Stimulated activated effector memory CD8-positive, alpha-beta T cell treated with anti-CD3 and anti-CD28 coated beads, Interleukin-12 subunit alpha, Interleukin-12 subunit beta, amount 100 ng/mL, for 72 hours (primary cell): ENCODE results near the gene STX12.
A peak's percentile ranks its signal among the peaks of the same experiment; 100 is the strongest.

Experiments used
- ATAC-seq: fragments of 150-1000 bp; cut with Tn5 transposase; 2 replicates; pipeline ENCODE4 v1.10.0; 2021
- DNase-seq, 2 donors: peaks; one replicate each; pipeline ENCODE4 v3.0.0; 2021 to 2022; ENCODE audit warnings: low spot score in 2 of 2
- H3K27ac Mint-ChIP-seq: one replicate; pipeline ENCODE4 v1.8.0; 2022; ENCODE audit warnings: mild to moderate bottlenecking, mixed read lengths
- H3K36me3 Mint-ChIP-seq: one replicate; pipeline ENCODE4 v1.8.0; 2022; ENCODE audit warnings: mild to moderate bottlenecking, mixed read lengths
- H3K4me1 Mint-ChIP-seq: one replicate; pipeline ENCODE4 v1.8.0; 2022; ENCODE audit warnings: mixed read lengths
- H3K4me3 Mint-ChIP-seq: one replicate; pipeline ENCODE4 v1.8.0; 2022; ENCODE audit warnings: mild to moderate bottlenecking, mixed read lengths
- H3K9me3 Mint-ChIP-seq: one replicate; pipeline ENCODE4 v1.8.0; 2022; ENCODE audit warnings: mixed read lengths

STX12 gene

DNA sequence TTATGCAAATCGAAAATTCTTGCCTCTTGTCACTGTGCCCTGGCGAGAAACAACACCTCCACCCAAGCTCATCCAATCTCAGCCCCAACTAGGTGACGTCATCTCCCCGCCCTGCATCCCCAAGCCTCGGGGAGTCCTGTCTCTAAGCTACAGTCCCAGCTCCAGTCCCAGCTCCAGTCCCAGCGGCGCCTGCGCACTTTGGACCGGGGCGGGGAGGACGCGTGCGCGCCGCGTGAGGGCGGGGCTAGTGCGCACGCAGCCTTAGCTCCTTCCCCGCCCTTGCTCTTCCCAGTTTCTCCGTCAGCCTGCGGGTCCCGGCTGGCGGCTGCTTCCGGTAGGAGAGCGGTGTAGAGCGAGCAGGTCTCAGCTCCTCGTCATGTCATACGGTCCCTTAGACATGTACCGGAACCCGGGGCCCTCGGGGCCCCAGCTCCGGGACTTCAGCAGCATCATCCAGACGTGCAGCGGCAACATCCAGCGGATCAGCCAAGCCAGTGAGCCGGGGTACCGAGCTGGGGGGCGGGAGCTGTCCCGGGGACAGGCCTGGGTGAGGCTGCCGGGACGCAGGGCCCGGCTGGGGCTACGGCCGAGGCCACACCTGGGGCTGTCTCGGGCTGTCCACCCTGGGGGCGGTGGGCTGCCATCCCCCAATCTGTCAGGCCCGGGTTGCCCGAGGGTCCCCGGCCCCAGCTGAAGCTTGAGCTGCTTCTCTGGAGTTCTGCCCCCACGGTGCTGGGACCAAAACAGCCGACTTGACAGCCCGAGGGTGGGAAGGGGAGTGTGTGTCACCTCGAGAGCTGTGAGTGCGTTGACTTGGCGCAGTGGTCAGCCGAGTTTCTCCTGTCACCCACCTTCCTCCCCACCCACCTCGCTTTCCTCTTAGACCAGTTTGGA is at the start of gene STX12:
STX12 (plus strand) TSS at position 288 of the 894 bp plus-strand sequence; CDS start at position 377, 89 bp downstream.
- ATAC-seq (peak; percentile 97), DNase-seq (peak; percentile 97 to 99)
- H3K36me3 Mint-ChIP-seq = peaks cover 14% of the 10 kb centered on the region
- H3K9me3 Mint-ChIP-seq = no peaks in the 10 kb centered on the region
- peak within 1 kb of the TSS; percentile 83 for H3K4me3 Mint-ChIP-seq
- peaks cover 15% of the 10 kb centered on the region for H3K4me1 Mint-ChIP-seq
- H3K27ac Mint-ChIP-seq = peak within 1 kb of the TSS; percentile 92

DNA sequence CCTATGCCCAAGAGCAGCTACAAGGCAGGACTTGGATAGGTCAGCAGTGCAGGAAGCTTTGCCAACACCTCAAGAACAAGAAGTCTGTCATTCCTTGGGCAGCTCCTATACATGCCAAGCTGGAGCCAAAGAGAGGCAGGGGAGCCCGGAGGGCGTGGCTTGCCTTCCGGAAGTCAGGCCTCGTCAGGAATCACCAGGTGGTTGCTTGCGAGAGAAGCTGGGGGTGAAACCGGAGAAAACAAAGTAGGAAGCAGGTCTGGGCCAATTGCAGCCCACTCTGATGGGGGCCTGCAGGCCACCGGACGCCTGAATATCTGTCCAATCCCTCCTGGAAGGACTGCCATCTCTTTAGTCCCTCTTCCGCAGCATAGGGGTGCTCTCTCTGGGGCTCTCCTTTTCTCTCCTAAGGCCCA is 48.1 kb upstream of the STX12 start:
- Mint-ChIP-seq H3K4me1 (peaks cover 10% of the 10 kb centered on the region), H3K9me3 (no peaks in the 10 kb centered on the region), H3K4me3 (peak overlapping the region; percentile 80), H3K36me3 (peaks cover 18% of the 10 kb centered on the region), H3K27ac (peak overlapping the region; percentile 99)
- ATAC-seq (no peak), DNase-seq (no peak)

DNA sequence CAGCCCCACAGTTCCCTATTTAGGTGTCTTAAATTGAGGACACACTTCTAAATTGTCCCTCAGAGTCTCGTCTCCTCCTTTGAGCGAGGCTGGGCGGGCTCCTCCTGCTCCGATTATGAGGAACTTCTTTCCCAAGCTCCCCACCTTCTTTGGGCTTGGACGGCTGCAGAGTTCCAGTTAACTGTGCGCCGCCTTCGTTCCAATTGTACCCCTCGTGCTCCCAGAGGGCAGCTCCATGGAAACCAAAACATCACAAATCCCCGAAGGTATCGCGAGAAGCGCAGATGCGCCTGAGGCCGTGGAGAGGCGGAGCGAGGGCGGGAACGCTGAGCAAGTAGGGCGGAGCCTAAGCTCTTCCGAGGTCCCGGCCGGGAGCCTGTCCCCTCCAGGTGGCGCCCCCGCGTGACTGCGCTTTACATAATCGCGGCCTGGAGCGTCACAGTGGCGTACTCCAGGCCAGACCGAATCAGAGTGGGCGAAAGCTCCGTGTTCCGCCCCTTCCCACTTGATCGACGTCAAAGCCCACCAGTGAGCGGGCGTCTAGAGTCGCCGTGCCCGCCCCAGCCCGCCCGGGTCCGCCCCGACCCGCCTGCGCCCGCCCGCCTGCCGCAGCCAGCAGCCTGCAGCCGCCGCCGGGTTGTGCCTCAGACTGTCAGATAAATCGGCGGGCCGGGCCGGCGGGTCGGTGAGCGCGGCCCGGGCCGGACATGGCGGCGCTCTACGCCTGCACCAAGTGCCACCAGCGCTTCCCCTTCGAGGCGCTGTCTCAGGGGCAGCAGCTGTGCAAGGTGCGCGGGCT is 47.4 kb upstream of the STX12 start, which contains the start of gene FAM76A:
FAM76A (plus strand) TSS at position 588 of the 799 bp plus-strand sequence; CDS start at position 708, 120 bp downstream.
- ATAC-seq (peak; percentile 96), DNase-seq (peak; percentile 99 to 100)
- peaks cover 10% of the 10 kb centered on the region for H3K4me1 Mint-ChIP-seq

DNA sequence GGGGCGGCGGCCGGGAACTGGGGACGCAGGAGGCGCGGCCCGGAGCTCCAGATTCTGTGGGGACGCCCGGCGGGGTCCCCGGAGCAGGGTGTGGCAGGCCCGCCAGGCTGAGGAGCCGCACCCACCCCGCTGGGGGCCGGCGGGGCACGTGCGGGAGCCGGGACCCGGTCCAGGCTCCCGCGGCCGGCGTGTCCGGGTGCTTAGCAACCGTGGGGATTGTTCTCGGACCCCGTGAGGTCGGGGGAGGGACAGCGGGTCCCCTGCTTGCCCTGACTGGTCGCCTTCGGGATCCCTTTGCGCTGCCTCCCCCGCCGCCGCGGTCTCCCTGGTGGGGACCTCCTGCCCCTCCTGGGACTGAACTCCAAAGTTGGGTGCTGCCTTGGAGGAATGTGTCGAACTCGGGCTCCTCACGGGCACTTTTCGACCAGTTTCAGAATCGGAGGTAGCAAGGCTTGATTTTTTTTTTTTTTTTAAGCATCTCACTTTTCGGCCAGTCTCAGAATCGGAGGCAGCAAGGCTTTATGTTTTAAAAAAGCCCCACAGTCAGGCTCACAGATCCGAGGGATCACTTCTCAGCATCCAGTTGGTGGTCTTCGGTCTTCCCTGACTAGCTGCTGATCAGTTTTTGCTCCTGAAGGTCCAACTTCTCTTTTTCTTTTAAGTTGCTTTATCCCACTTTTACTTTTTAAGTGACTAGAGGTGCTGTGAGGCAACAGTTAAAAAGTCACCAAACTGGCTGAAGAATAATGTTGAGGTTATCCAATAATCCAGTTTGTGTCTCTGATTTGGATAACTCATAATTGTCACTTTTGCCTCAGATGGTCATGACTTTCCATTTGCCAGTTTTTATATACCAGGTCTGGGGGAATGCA is 46.6 kb upstream of the STX12 start:
- DNase-seq (peak; percentile 40 to 80), ATAC-seq (peak; percentile 14)
- Mint-ChIP-seq H3K4me3 (peak overlapping the region; percentile 80), H3K36me3 (peaks cover 32% of the 10 kb centered on the region), H3K9me3 (no peaks in the 10 kb centered on the region), H3K27ac (peak overlapping the region; percentile 61), H3K4me1 (peaks cover 10% of the 10 kb centered on the region)

More for the DNA sequence above, 47.4 kb upstream of the STX12 start, which contains the start of gene FAM76A:
- H3K9me3 Mint-ChIP-seq = no peaks in the 10 kb centered on the region
- peaks cover 24% of the 10 kb centered on the region for H3K36me3 Mint-ChIP-seq
- peak within 1 kb of the TSS; percentile 80 for H3K4me3 Mint-ChIP-seq
- H3K27ac Mint-ChIP-seq = peak within 1 kb of the TSS; percentile 99

DNA sequence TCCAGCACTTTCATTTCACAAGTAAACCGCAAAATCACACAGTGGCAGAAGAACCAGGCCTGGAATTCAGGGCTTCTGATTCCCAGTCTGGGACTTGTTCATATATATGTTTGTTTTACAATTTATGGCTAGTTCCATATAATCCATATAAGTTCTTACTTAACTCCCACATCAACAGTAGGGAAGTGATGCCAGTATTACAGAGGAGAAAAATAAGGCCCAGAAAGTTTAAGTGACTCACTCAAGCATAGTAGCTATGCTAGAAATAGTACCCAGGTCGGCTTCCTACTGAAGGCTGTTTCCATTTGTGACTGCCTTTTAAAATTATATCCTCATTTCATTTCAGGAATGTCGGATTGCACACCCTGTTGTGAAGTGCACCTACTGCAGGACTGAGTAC is 45.9 kb upstream of the STX12 start:
- H3K4me1 Mint-ChIP-seq = peaks cover 10% of the 10 kb centered on the region
- ATAC-seq (no peak), DNase-seq (no peak)
- peaks cover 40% of the 10 kb centered on the region for H3K36me3 Mint-ChIP-seq
- H3K4me3 Mint-ChIP-seq = peak overlapping the region; percentile 80
- peak overlapping the region; percentile 61 for H3K27ac Mint-ChIP-seq
- no peaks in the 10 kb centered on the region for H3K9me3 Mint-ChIP-seq

DNA sequence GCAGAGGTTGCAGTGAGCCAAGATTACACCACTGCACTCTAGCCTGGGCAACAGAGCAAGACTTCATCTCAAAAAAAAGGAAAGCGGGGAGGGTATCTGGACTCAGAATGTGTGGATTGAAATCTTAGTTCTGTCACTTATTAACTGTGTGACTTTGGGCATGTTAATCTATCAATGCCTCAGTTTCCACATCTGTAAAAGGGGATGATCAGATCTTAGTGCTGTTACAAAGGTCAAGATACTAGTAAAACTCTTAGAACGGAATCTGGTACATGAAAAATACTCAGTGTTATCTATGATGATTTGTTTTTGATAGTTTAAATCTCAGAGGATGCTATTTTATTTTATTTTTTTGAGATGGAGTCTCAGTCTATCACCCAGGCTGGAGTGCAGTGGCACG is 36.8 kb upstream of the STX12 start:
- Mint-ChIP-seq H3K27ac (peak overlapping the region; percentile 52), H3K4me3 (no peak overlapping the region), H3K36me3 (peaks cover 61% of the 10 kb centered on the region), H3K9me3 (no peaks in the 10 kb centered on the region), H3K4me1 (no peaks in the 10 kb centered on the region)
- no peak for ATAC-seq
- no peak for DNase-seq

DNA sequence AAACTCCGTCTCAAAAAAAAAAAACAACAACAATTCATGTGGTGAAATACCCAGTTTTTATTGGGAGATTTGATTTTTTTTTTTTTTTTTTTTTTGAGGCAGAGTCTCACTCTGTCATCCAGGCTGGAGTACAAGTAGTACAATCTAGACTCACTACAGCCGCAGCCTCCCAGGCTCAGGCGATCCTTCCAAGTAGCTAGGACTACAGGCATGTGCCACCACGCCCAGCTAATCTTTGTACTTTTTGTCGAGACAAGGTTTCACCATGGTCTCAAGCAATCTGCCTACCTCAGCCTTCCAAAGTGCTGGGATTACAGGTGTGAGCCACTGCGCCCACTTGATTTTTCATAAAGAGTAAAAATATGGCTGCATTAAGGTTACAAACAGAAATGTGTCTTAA is 31.9 kb upstream of the STX12 start:
- Mint-ChIP-seq H3K4me3 (no peak overlapping the region), H3K4me1 (no peaks in the 10 kb centered on the region), H3K36me3 (peaks cover 28% of the 10 kb centered on the region), H3K9me3 (no peaks in the 10 kb centered on the region), H3K27ac (no peak overlapping the region)
- DNase-seq = no peak
- no peak for ATAC-seq

DNA sequence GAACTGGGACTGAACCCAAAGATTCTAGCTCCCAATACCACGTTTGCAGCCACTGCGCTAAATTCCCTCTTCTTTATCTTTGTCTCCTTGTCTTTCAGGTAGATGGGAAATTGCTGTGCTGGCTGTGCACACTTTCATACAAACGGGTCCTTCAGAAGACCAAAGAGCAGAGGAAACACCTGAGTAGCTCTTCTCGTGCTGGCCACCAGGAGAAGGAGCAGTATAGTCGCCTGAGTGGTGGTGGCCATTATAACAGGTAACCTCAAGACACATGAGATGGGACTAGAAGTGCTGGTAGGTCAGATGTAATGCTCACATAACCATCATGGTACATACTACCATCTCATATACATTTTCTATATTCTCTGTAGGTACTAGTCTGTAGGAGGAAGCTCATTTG is 28.5 kb upstream of the STX12 start:
- Mint-ChIP-seq H3K4me3 (no peak overlapping the region), H3K4me1 (no peaks in the 10 kb centered on the region), H3K9me3 (no peaks in the 10 kb centered on the region), H3K27ac (no peak overlapping the region), H3K36me3 (peaks cover 31% of the 10 kb centered on the region)
- no peak for DNase-seq
- no peak for ATAC-seq

DNA sequence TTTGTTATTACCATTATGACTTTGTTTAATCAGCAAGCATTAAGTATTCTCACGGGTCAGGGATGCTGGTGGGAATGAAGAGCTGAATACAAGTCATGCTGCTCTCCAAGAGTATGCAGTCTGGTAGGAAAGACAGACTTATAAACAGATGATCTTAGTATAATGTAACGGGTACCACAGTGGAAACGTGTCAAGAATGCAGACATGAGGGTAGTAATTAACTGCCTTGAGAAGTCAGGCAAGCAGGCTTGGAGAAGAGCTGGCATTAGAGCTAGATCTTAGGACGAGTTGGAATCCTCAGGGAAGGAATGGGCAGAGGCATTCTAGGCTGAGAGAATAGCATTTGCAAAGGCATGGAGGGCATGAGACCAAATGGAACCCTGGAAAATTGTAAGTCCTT is 27.6 kb upstream of the STX12 start:
- no peak overlapping the region for H3K4me3 Mint-ChIP-seq
- H3K27ac Mint-ChIP-seq = peak overlapping the region; percentile 1
- H3K4me1 Mint-ChIP-seq = no peaks in the 10 kb centered on the region
- DNase-seq (no peak), ATAC-seq (no peak)
- peaks cover 40% of the 10 kb centered on the region for H3K36me3 Mint-ChIP-seq
- no peaks in the 10 kb centered on the region for H3K9me3 Mint-ChIP-seq

DNA sequence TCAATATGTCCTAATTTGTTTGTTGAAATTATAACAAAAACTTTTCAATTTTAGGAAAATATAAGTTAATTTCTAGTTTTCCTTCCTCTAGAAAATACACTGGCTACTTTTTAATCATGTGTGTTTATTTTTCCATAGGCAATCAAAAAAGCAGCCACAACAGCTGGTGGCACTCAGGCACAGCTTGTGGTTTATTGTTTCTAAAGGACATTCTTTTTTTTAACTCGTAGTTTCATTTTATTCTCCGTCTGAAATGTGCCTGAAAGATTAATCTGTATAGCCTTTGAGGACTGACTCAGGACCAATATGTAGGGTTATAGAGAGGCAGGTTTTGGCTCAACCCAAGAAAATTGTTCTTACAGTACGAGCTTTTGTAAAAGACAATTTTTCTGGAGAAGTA is 20.7 kb upstream of the STX12 start:
- Mint-ChIP-seq H3K36me3 (peaks cover 75% of the 10 kb centered on the region), H3K27ac (peak overlapping the region; percentile 10), H3K9me3 (no peaks in the 10 kb centered on the region), H3K4me3 (no peak overlapping the region), H3K4me1 (no peaks in the 10 kb centered on the region)
- no peak for DNase-seq
- ATAC-seq = no peak

DNA sequence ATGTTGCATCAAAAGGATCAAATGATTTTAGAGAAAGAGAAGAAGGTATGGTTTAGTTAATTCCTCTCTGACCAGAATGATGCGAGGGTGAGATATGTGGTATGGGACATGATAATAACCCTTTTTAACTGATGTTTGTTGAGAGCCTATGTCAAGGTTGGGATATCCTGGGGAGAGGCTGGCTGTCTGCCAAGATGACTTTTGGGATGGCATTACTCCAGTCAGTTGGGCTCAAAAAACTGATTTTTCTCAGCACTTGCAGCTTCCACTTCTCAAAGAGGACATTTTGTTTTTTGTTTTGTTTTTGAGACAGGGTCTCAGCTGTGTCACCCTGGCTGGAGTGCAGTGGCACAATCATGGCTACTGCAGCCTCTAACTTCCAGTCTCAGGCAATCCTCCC is 17.7 kb upstream of the STX12 start:
- H3K36me3 Mint-ChIP-seq = peaks cover 79% of the 10 kb centered on the region

DNA sequence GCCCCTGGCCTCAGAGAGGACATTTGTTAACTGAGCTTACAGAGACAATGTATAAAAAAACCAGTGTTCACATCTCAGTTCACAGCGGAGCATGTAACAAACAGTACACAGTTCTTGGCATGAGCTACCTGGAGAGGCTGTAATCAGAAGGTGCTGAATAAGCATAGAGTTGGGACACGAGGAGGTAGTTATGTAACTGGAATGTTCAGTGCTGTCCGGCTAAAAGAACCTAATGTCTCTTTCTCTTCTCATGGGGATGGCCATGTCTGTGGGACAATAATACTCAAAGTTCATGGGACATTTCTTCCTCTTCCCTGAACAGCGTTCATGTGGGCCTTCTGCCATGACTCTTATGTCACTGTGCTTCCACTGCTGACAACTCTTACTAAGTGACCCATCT is 17.2 kb upstream of the STX12 start:
- H3K4me3 Mint-ChIP-seq = no peak overlapping the region
- no peak overlapping the region for H3K27ac Mint-ChIP-seq
- H3K36me3 Mint-ChIP-seq = peaks cover 79% of the 10 kb centered on the region
- no peak for ATAC-seq
- no peaks in the 10 kb centered on the region for H3K4me1 Mint-ChIP-seq
- H3K9me3 Mint-ChIP-seq = no peaks in the 10 kb centered on the region
- DNase-seq = no peak

More for the DNA sequence above, 17.7 kb upstream of the STX12 start:
- H3K27ac Mint-ChIP-seq = no peak overlapping the region
- H3K4me1 Mint-ChIP-seq = no peaks in the 10 kb centered on the region
- ATAC-seq (no peak), DNase-seq (no peak)
- no peaks in the 10 kb centered on the region for H3K9me3 Mint-ChIP-seq
- no peak overlapping the region for H3K4me3 Mint-ChIP-seq

DNA sequence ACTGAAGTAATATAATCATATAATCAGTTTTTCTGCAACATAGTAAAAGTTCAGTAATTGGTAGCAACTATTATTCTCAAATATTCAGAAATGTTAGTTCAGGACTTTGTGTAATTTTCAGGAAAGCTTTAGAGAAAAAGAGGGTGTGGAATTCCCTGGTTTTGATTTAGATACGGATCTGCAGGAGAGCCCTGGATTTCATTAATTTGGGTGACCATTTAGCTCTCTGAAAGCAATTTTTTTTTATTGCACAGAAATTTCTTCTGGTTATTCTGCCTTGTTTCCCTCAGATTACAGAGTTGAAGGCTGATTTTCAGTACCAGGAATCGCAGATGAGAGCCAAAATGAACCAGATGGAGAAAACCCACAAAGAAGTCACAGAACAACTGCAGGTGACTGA is 13.8 kb upstream of the STX12 start:
- Mint-ChIP-seq H3K9me3 (no peaks in the 10 kb centered on the region), H3K36me3 (peaks cover 69% of the 10 kb centered on the region), H3K4me3 (no peak overlapping the region), H3K27ac (peak overlapping the region; percentile 6), H3K4me1 (no peaks in the 10 kb centered on the region)
- ATAC-seq = no peak
- DNase-seq = no peak

DNA sequence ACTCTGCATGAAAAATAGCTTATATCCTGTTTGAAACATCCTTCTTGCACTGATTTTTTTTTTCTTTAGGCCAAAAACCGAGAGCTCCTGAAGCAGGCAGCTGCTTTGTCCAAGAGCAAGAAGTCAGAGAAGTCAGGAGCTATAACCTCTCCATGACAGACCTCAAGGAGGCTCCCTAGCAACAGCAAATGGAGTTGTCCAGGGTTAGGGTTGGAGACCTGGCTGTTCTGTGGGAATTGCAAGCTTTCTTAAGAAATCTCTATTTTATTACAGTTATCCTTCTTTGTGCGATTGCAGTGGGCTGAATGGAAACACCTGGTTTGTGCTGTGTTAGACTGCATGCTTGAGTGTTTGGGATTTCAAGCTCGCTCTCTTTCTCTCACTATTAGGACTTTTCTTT is 12.6 kb upstream of the STX12 start:
- DNase-seq (no peak), ATAC-seq (no peak)
- H3K36me3 Mint-ChIP-seq = peaks cover 58% of the 10 kb centered on the region
- H3K4me1 Mint-ChIP-seq = no peaks in the 10 kb centered on the region
- no peak overlapping the region for H3K4me3 Mint-ChIP-seq
- no peaks in the 10 kb centered on the region for H3K9me3 Mint-ChIP-seq
- peak overlapping the region; percentile 44 for H3K27ac Mint-ChIP-seq

DNA sequence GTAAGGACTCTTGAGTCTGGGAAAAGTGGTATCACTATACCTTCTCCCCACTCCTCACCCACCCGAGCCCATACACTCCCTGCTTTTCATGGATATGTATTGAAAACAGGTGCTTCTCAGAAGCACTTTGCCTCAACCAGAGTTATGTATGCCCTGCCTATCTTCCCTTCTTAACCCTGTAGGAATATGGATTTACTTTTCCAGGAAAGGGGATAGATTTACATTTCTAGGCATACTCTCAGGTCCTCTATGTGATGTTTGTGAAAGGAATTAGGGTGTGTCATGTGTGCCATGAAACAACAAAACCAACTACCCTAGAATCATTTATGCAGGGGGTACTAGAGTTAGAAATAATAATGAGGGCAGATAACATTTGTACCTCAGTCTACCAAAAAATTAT is 11.0 kb upstream of the STX12 start:
- ATAC-seq (no peak), DNase-seq (no peak)
- Mint-ChIP-seq H3K27ac (no peak overlapping the region), H3K9me3 (no peaks in the 10 kb centered on the region), H3K4me1 (no peaks in the 10 kb centered on the region), H3K36me3 (peaks cover 46% of the 10 kb centered on the region), H3K4me3 (no peak overlapping the region)
